CD14-positive monocyte (primary cell): ENCODE measurements around the gene ASCL3. TPM values are rescaled to one million over a fixed set of nuclear protein-coding genes. Genes with fewer than 3 reads are reported as not detected.

Experiments
- DNase-seq, 3 donors: peaks; one replicate each; pipeline ENCODE4 v3.0.0-alpha.2; 2011 to 2022
- H2AFZ ChIP-seq: 2 replicates; pipeline ENCODE4 v1.6.0; 2012; ENCODE audit warnings: mild to moderate bottlenecking, low read depth, low read length, inconsistent platforms; ENCODE audit not compliant: insufficient read depth, poor library complexity, severe bottlenecking
- H3K27ac ChIP-seq, 2 donors: 1 replicate in 1 of 2; 2 replicates in 1 of 2; pipeline ENCODE4 v1.5.1; 2012 to 2013; ENCODE audit warnings: low read length in 2 of 2, control low read depth in 1 of 2, inconsistent platforms in 1 of 2, low read depth in 1 of 2, mild to moderate bottlenecking in 1 of 2
- H3K27me3 ChIP-seq, 2 donors: one replicate each; pipeline versions ENCODE4 v1.6.0 to v1.6.1; 2011 to 2013; ENCODE audit warnings: low read length in 2 of 2; ENCODE audit not compliant: control insufficient read depth in 2 of 2, insufficient read depth in 2 of 2
- H3K36me3 ChIP-seq, 2 donors: replicated peaks in 1 of 2; 1 replicate in 1 of 2; 2 replicates in 1 of 2; pipeline versions ENCODE4 v1.5.1 to v1.6.1; 2012 to 2013; ENCODE audit warnings: low read length in 2 of 2, control low read depth in 1 of 2, inconsistent platforms in 1 of 2, mild to moderate bottlenecking in 1 of 2; ENCODE audit not compliant: insufficient read depth in 2 of 2, control insufficient read depth in 1 of 2
- H3K4me1 ChIP-seq, 2 donors: 1 replicate in 1 of 2; 2 replicates in 1 of 2; pipeline versions ENCODE4 v1.5.1 to v1.6.1; 2012 to 2013; ENCODE audit warnings: low read length in 2 of 2, control low read depth in 1 of 2, inconsistent platforms in 1 of 2, mild to moderate bottlenecking in 1 of 2, moderate library complexity in 1 of 2; ENCODE audit not compliant: insufficient read depth in 2 of 2, control insufficient read depth in 1 of 2
- H3K4me2 ChIP-seq: replicated peaks from 2 replicates; pipeline ENCODE3; 2012; ENCODE audit warnings: low read length, moderate library complexity, mild to moderate bottlenecking; ENCODE audit not compliant: poor library complexity, severe bottlenecking; ENCODE audit errors: extremely low read depth
- H3K4me3 ChIP-seq, 3 experiments: fragments of 200-600 bp in 1 of 3; sonication (generic) in 1 of 3; replicated peaks in 1 of 3; 1 replicate in 2 of 3; 2 replicates in 1 of 3; pipeline ENCODE4 v1.5.1; 2011 to 2013; ENCODE audit warnings: low read length in 3 of 3, mild to moderate bottlenecking in 3 of 3, control low read depth in 2 of 3, low read depth in 2 of 3, inconsistent platforms in 1 of 3, moderate library complexity in 1 of 3
- H3K79me2 ChIP-seq: 2 replicates; pipeline ENCODE4 v1.6.0; 2012; ENCODE audit warnings: mild to moderate bottlenecking, control low read depth, inconsistent platforms, low read length, moderate library complexity; ENCODE audit not compliant: insufficient read depth
- H3K9ac ChIP-seq: 2 replicates; pipeline ENCODE4 v1.6.0; 2017; ENCODE audit warnings: low read length, mild to moderate bottlenecking; ENCODE audit not compliant: insufficient read depth, poor library complexity, severe bottlenecking
- H3K9me3 ChIP-seq, 2 donors: replicated peaks in 1 of 2; 1 replicate in 1 of 2; 2 replicates in 1 of 2; pipeline versions ENCODE4 v1.5.1 to v1.6.1; 2012 to 2013; ENCODE audit warnings: low read length in 2 of 2, control low read depth in 1 of 2; ENCODE audit not compliant: control insufficient read depth in 1 of 2, insufficient read depth in 1 of 2
- H4K20me1 ChIP-seq: 2 replicates; pipeline ENCODE4 v1.6.0; 2012; ENCODE audit warnings: mild to moderate bottlenecking, low read length, control low read depth, moderate library complexity; ENCODE audit not compliant: insufficient read depth
- H3K27ac Mint-ChIP-seq, 7 donors: one replicate each; pipeline ENCODE4 v1.8.0; 2020; ENCODE audit warnings: mild to moderate bottlenecking in 7 of 7, mixed read lengths in 7 of 7, moderate library complexity in 6 of 7, inconsistent platforms in 2 of 7
- H3K27me3 Mint-ChIP-seq, 3 donors: one replicate each; pipeline ENCODE4 v1.8.0; 2021 to 2022; ENCODE audit warnings: low read depth in 3 of 3, mild to moderate bottlenecking in 3 of 3, mixed read lengths in 3 of 3, moderate library complexity in 3 of 3, inconsistent platforms in 1 of 3
- H3K36me3 Mint-ChIP-seq, 2 donors: one replicate each; pipeline ENCODE4 v1.8.0; 2020; ENCODE audit warnings: mixed read lengths in 2 of 2, inconsistent platforms in 1 of 2, mild to moderate bottlenecking in 1 of 2
- H3K4me1 Mint-ChIP-seq: one replicate; pipeline ENCODE4 v1.8.0; 2020; ENCODE audit warnings: mild to moderate bottlenecking, mixed read lengths
- H3K4me3 Mint-ChIP-seq, 2 donors: one replicate each; pipeline ENCODE4 v1.8.0; 2020; ENCODE audit warnings: mild to moderate bottlenecking in 2 of 2, mixed read lengths in 2 of 2, moderate library complexity in 1 of 2
- H3K9me3 Mint-ChIP-seq, 7 donors: one replicate each; pipeline ENCODE4 v1.8.0; 2020 to 2022; ENCODE audit warnings: mixed read lengths in 7 of 7, mild to moderate bottlenecking in 6 of 7, moderate library complexity in 6 of 7, inconsistent platforms in 2 of 7
- WGBS: methylation state at CpG from one replicate; pipeline ENCODE4 v1.1.5; 2013; ENCODE audit warnings: missing lambda C conversion rate; ENCODE audit not compliant: insufficient coverage; 5-methylcytosine and 5-hydroxymethylcytosine counted together
- intact Hi-C, 2 donors: fragments of 100-400 bp; cut with micrococcal nuclease; formaldehyde crosslinking; loops; one replicate each; pipeline versions ENCODE4 v1.15.0 to v1.15.1; 2023
- polyA plus RNA-seq, 3 donors: library from polyadenylated mRNA; depleted of rRNA in 1 of 3; unstranded in 2 of 3; stranded (reverse) in 1 of 3; fragments of 300-500 nt in 2 of 3; fragments of >200 nt in 1 of 3; fragmentation: Illumina TruSeq in 2 of 3; gene quantifications; 1 replicate in 2 of 3; 2 replicates in 1 of 3; pipeline ENCODE4 v1.2.3, GENCODE V29; 2012 to 2021
- TF ChIP-seq, protein P1 (sequence below): fragments of 200-600 bp; IDR thresholded peaks from one replicate; pipeline ENCODE4 v1.8.0; 2022; ENCODE audit warnings: antibody characterized with exemption, mild to moderate bottlenecking

Gene ASCL3
- polyA plus RNA-seq, 3 donors = not detected

DNA sequence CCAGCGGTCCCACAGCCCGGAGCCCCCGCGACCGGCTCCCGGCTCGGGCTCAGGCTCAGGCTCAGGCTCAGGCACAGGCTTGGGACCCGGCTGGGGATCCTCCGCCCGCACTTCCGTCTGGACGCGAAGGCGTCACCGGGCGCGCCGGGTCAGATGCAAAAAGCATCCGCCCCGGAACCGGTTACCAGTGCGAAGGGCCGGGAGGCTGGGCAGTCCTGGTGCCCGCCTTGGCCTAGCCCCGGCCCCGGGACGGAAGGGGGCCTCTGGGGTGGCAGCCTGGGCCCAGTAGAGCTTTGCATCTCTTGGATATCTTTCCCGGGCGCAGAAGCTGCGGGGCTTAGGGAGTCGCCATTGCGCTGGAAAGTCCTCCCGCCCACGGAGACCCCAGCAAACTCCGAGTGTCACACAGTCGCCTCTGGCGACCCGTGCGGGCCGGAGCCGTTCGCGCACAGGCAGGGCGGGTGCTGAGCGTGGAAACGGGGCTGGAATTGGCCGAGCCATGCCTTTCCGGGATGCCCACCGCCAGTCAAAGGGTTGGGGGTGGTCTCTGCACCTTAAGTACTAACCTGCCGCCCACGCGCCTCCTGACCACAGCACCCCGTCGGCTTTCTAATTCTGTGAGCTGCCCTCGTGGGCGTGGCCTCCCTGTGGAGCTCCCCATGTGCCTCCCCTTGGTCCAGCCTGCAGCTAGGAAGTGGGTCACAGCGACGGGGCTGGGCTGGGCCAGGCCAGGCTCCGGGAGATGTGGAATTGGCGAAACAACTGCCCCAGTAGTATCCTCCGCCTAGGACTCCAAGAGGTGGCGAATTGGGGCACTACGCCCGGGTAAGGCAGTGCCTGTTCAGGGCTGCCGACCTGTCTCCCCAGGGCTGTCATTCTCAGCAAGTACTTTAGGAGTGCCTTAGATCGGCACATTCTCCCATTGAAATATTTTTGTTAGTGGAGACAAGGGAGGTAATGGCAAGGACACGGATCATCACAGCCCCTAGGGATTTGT, 21.8 kb upstream of the ASCL3 start, which contains the start of gene TMEM9B:
TSS of gene TMEM9B (minus strand) at position 119 of the 997 bp plus-strand sequence. CDS start 129 bp downstream, outside the sequence.
- Histone ChIP-seq H3K9ac (peak within 1 kb of the TSS; percentile 97), H3K4me2 (peak within 1 kb of the TSS; percentile 94), H4K20me1 (peaks cover 13% of the 10 kb centered on the region), H3K27me3 (no peaks in the 10 kb centered on the region), H3K4me3 (peak within 1 kb of the TSS; percentile 85 to 89 (median 85)), H3K79me2 (peaks cover 45% of the 10 kb centered on the region), H3K9me3 (no peaks in the 10 kb centered on the region), H2AFZ (peak within 1 kb of the TSS; percentile 94), H3K4me1 (peaks cover 21 to 26% of the 10 kb centered on the region in 2 donors), H3K27ac (peak within 1 kb of the TSS; percentile 98 to 99), H3K36me3 (peaks cover 0 to 7% of the 10 kb centered on the region in 2 donors)
- 0% methylated on average over 63 of the region's 67 CpGs for WGBS
- peak within 1 kb of the TSS; percentile 95 to 98 for H3K4me3 Mint-ChIP-seq
- peak within 1 kb of the TSS; percentile 95 to 100 (median 97) for H3K27ac Mint-ChIP-seq
- intact Hi-C loops = loop anchor here (5.0 to 10.0 kb wide), 3 partner anchors 50 to 290 kb away; partner anchors contain the start of genes RPL27A (in 1 of the 2) and TRIM66 (in 1 of the 2)
- peak; percentile 84 to 87 (median 84) for DNase-seq
- H3K4me1 Mint-ChIP-seq = peaks cover 35% of the 10 kb centered on the region
- peaks cover 0 to 5% (median 0%) of the 10 kb centered on the region in 3 donors for H3K27me3 Mint-ChIP-seq
- TF ChIP-seq, protein P1, sequence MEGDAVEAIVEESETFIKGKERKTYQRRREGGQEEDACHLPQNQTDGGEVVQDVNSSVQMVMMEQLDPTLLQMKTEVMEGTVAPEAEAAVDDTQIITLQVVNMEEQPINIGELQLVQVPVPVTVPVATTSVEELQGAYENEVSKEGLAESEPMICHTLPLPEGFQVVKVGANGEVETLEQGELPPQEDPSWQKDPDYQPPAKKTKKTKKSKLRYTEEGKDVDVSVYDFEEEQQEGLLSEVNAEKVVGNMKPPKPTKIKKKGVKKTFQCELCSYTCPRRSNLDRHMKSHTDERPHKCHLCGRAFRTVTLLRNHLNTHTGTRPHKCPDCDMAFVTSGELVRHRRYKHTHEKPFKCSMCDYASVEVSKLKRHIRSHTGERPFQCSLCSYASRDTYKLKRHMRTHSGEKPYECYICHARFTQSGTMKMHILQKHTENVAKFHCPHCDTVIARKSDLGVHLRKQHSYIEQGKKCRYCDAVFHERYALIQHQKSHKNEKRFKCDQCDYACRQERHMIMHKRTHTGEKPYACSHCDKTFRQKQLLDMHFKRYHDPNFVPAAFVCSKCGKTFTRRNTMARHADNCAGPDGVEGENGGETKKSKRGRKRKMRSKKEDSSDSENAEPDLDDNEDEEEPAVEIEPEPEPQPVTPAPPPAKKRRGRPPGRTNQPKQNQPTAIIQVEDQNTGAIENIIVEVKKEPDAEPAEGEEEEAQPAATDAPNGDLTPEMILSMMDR = no peak
- H3K36me3 Mint-ChIP-seq = peaks cover 4 to 7% of the 10 kb centered on the region in 2 donors
- no peaks in the 10 kb centered on the region for H3K9me3 Mint-ChIP-seq
